Fibroblast of skin of right biceps (primary cell): ENCODE results near the gene WNT7A.

Experiments
- DNase-seq: peaks from one replicate; pipeline ENCODE4 v3.0.0-alpha.2; 2013

WNT7A gene

DNA sequence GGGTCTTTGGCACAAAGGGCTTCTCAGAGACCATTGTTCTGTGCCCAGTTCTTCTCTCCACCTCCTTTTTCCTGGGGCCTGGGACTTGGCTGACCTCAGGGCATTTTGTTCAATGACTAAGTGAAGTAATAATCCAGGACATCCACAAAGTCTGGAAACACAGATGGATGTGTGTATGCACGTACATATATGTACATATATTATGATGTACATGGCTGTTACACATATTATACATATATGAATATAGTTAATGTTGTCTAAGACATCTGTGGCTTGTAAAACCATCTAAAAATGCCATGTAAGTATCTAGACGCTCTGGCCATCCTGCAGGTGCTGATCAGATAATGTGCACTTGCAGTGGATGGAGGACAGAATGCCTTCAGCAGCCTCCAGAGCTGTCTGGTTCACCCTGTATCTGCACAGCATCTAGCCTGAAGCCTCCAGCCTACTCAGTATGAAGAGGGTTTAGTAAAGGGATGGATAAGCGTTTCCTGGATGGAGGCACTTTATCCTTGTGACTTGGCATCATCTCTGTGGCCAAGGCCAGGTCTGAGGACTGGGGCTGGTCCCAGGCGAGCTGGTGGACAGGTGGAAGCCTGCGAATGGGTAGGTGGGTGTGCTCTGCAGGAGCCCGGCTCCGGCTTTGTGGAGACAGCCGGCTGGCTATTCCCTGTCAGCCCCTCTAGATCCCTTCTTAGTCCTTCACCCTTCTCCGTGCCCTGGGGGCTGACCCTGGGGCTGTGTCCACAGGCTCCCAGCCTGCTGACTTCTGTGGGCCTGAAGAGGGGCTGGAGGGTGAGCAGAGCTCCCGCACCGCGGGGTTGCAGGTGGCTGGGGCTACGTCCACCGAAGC lies 88.4 kb downstream of the WNT7A start:
- no peak for DNase-seq

DNA sequence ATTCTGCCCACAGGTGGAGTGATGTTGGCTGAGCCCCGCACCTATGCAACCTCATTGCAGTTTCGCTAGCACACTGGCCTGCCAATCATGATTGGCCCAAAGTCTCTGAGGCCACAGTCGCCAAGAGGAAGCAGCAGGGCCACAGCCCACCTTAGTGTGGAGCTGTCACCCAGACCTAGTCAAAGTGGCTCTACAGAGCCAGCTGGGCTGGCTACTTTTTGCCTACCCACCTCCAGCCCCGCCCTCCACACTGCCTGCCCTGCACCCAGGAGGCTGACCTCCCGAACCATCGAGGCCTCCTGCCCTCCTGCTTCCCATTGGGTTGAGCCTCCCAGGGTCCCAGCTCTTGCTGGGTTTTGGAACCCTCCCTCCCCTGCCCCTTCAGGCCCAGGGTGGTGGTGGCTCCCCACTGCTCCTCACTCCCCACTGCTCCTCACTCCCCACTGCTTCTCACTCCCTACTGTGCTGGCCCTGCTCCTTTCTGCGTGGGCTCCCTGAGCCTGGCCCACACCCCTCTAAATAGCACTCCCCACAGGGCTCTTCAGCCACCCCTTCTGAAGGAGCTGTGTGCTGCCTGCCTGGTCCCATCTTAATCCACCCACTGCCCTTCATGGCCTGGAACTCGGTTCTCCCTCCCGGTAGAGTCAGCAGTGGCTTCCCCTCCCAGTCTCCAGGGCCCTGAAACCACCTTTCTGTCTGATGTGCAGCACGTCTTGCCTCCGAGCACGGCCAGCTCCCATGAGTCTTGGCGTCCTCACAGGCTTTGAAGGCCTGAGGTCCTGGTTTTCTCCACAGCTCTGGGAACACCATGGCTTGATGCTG lies 89.3 kb downstream of the WNT7A start:
- no peak for DNase-seq

DNA sequence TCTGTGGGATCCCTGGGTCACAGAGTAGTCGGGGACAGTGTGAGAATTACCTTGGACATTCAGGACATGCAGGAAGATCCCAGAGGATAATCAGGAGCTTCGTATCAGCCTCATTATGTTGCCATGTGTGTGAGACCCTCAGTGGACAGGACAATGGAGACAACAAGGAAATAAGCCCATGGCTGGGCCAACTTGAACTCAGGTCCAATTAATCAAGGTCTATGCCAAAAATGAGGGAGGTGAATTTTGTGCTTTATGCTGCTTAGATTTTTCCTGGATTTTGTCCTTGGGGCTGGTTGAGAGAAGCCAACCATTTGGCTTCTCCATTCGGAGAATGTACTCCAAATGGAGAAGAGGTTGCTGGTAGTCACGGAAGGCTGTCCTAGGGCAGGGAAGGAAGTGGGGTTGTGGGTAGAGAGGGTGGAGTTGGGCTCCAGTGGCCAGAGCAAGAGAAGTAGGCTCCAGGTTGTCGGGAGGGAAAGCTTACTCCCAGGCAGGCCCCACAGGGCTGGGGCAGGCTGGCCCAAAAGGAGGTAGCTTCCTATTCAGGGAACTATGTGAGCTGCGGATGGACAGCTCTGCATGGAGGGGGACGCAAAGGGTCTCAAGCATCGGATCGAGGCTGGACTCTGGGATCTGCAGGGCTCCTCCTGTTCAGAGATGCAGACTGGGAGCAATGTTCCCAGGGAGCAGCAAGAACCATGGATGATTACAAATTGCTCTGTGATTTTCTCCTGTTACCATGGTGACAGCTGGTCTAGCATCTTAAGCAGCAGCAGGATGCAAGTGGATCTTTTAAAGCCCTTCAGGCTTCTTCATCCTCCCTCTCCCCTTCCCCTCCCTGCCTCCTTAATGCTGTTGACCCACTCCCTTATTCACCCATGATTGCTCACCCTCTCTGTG lies 91.1 kb downstream of the WNT7A start:
- no peak for DNase-seq

DNA sequence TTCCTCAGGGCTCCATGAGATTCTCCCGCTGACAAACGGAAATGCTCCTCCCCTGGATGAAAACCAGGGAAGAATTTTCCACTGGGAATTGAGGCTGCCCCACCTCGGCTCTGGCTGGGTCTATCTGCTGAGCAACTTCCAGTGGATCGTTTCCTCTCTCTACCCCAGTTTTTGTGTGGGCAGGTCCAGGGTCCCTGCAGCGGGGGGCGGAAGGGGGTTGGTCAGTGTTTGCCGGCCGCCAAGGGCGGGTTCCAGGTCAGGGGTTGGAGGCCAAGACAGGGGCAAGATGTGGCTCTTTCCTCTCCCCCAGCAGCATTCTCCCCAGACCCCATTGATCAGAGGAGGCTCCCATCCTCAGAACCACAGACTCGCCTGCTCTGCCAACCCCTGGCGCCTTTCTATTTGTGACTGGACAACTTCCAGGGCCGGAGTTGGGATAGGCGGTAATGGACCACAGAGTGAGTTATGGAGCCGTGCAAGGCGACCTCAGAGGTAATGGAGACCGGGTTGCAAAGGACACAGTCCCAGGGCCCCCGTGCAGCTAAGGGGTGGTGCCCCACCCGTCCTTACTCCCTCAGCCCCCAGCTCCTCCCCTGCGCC lies 92.2 kb downstream of the WNT7A start:
- DNase-seq, result no peak

DNA sequence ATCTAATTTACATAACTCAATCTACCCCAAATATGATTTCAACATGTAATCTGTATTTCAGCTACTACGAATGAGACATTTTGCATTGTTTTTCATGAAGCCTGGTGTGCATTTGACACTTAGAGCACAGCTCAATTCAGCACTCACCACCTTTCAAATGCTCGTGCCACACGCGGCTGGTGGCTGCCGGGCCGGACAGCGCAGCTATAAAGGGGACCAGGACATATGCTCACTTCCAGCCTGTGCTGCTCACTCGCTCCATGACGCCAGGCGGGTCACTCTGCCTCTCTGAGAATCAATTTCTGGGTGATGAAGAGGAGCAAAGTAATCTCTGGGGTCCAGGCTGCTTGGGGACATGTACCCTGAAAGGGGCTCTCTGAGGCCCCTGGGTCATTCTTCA lies 93.1 kb downstream of the WNT7A start:
- no peak for DNase-seq

DNA sequence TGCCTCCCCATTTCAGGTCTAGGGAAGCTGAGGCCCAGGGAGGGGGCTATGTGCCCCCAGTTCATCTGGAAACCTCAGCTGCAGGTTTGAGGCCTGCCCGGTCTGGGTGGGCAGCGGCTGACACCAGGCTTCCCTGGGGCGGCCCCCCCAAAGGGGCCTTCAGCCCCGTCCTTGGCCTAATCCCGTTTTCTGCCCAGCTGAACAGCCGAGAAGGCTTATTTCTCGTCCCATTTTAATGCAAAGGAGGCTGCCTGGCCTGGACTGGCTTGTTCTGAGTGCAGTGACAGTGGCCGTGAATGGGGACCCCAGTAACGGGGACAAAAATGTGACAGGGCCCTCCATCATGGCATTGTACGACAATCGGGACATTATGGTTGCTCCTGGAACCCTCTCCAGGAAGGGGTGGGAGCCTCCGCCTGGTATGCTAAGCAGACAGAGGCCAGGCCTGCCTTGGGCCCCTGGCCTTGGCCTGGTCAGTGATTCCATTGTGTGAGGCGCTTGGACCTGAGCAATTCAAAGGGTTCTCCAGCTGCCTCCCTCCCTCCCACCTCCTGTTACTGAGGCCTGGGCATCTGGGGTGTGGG lies 93.9 kb downstream of the WNT7A start:
- no peak for DNase-seq

DNA sequence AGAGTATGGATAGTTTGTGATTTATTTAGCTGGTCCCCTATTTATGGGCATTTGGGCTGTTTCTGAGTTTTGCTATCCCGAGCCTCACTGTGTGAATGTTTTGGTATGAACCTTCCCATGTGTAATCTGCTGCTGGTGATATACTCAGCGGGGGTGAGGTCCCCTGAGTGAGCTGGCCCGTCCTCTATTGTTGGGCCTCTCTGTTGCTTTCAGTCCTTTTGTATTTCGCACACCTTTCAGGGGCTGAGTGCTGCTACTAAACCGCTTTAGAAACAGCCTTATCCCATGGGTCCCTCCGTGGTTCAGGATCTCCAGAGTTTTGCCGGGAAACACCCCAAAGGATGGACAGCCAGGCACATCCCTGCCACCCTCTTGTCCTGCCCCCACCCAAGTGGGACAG lies 94.5 kb downstream of the WNT7A start:
- DNase-seq, result no peak

DNA sequence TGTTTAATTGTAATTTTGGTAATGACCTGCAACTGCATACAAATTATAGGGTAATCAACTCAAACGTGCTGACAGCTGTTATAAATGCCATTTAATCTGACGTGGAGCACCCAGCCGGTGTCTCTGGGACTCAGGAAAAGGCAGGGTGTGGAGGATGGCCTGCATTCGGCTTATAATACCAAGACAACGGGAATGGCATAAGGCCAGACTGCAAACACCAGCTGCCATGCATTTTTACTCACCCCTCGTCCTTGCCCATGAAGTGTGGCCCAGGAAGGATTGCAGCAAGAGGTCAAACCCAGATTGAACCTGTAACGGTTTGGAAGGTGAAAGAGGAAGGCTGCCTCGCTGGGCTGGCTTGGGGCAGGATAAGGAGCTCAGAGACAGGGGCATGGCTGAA lies 96.4 kb downstream of the WNT7A start:
- DNase-seq, result no peak

DNA sequence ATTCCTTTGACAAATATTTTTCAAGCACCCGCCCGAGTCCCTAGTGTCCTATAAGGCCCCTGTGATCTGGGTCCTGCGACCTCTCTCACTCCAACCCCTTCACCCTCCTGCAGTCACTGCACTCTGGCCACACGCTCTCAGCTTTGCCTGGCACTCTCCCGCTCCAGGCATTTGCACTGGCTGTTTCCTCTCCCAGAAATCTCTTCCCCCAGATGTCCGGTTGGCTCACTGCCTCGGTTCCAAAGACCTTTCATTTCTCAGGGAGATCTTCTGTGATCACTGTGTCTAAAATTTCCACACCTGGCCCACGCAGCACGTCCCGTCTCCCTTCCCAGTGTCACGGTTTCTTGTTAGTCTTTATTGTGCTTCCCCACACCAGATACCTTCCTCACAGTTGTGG lies 97.4 kb downstream of the WNT7A start:
- DNase-seq, result no peak

DNA sequence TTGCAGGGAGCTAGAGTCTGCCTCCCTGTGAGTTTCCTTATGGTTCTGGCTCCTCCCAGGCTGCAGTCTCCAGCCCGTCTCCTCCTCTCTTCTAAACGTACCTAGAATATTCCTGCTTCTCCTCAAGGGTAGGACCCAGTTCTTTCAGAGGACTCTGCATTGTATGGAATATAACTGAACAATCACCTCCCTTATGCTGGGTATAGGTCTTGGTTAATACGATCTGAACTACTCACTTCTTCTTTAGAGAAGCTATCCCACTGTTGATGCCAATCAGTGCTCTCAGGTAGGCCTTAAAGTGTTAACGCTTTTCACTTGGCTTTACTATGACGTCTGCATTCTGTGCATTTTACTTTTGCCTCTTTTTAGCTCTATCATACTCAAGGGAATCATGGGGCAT lies 98.5 kb downstream of the WNT7A start:
- no peak for DNase-seq

DNA sequence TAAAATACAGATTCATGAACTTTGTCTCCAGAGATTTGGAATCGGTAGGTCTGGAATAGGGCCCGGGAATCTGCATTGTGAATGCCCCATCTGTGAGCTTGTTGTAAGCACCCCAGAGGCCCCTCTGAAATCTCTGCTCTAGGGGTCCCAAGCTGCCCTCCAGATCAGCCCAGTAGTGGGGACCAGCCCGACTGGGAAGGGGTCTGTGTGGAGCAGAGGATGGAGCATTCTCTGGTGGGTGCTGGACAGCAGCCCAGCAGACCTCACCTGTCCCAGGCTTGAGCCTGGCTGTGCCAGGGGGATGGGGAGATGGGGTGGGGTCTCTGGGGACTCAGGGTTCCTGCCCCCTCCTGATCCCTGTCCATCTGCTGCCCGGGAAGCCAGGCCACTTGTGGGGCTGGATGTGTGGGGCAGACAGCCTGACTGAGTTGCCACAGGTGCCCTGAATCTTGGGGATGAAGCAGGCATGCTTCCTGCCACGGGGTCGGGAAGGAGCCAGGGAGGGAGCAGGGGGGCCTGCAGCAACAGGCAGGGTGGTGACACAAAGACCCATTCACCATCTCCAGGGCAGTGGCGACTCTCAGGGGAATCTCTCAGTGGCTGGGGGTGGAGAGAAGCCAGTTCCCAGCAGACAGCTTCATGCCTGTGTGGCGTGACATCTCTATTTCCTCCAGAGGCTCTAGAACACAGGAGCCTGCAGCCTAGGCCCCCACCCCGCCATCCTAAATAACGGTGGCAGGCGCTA lies 99.3 kb downstream of the WNT7A start:
- DNase-seq, result no peak

DNA sequence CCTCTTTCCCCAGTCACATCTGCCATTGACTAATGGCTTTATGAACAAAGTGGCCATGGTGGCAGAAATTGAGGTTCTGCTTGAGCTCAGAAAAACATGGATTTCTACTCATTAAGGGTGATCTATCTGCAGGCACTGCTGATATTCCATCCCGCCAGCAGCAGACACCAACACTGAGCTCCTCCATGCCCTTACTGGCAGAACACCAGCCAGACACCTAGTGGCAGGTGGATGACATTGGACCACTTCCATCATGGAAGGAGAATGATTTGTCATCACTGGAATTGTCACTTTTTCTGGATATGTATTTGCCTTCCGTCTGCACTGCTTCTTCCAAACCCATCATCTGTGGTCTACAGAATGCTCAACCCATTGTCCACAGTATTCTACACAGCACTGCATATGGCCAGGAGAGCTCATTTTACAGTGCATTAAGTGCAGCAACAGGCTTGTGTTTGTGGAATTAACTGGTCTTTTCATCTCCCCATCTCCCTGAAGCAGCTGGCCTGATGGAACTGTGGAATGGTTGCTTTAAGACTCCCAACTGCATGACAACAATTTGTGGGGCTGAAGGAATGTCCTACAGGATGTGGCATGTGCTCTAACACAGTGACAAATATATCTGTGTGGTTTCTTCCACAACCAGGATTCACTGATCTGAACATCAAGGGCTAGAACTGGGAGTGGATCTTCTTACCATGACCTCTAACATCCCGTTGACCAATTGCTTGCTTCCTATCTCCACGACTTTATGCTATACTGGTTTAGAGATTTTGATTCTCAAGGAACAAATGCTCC lies 103.4 kb downstream of the WNT7A start:
- DNase-seq, result no peak

DNA sequence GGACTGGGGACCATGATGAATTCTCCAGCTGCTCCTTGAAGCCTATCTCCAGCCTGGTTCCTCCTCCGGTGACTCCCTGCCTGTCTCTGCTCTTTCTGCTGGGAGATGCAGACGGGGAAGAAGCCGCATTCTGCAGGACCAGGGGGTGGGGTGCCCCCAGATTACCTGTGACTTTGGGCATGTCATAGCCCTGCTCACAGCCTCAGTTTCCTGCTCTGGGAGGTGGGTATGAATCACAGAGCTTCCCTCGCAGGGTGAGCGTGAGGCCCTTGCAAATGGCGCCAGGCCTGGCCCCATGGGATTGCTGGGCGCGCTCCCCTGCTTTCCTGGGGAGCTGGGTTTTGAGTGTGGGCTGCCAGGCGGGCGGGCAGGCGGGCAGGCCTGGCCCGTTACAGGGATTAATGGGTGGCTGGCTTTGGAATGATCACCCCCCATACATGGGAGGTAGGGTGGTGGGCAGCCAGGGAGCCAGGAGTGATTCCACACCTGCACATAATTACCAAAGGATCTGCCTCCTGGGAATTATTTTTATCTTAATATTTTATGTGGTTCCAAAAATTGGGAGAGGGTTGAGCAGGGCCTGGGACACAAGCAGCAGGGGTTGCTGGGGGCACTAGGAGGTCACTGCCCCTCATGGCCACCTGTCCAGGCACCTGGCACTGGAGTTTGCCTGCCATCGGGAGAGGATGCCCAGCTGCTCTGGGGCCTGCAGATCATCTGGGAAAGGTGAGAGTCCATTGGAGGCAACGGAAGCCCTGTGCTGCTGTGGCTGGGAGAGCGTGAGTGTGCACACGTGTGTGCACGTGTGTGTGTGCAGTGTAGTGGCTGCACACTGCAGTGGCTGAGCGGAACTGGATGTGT lies 106.8 kb downstream of the WNT7A start:
- no peak for DNase-seq

DNA sequence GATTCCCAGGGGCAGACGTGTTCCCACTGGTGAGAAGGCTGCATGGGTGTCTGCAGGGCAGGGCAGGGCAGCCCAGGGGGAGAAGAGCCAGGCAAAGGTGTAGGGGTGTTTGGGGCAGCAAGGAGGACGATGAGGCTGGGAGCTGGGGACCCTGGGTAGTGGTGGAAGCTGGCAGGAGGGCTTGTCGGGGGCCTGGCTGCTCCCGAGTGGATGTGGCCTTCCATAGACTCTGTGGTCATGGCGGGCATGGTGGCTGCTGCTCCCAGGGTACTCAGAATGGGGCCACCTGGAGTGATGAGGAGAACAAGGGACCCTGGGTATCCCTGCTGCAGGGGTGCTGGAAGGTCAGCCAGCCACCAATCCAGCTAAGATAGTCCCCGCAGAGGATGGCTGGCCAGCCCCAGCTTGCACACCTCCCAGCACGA lies 107.5 kb downstream of the WNT7A start:
- DNase-seq, result no peak

DNA sequence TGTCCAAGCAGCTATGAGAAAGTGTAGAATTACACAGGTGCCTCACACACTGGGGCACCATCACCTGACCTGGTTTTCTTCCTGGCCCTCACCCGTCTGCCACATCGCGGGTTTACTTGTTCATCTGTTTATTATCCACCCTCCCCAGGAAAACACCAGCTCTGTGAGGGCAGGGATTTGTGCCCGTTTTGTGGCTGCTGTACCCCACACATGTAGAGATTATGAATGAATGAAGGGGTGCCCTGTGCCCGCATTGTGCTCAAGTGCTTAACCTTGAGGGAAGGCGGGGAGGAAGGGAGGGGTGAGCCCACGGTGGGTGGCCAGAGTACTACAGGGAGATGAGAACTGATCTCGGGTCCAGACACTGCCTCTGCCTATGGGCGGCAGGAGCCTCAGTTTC lies 108.4 kb downstream of the WNT7A start:
- DNase-seq, result no peak

DNA sequence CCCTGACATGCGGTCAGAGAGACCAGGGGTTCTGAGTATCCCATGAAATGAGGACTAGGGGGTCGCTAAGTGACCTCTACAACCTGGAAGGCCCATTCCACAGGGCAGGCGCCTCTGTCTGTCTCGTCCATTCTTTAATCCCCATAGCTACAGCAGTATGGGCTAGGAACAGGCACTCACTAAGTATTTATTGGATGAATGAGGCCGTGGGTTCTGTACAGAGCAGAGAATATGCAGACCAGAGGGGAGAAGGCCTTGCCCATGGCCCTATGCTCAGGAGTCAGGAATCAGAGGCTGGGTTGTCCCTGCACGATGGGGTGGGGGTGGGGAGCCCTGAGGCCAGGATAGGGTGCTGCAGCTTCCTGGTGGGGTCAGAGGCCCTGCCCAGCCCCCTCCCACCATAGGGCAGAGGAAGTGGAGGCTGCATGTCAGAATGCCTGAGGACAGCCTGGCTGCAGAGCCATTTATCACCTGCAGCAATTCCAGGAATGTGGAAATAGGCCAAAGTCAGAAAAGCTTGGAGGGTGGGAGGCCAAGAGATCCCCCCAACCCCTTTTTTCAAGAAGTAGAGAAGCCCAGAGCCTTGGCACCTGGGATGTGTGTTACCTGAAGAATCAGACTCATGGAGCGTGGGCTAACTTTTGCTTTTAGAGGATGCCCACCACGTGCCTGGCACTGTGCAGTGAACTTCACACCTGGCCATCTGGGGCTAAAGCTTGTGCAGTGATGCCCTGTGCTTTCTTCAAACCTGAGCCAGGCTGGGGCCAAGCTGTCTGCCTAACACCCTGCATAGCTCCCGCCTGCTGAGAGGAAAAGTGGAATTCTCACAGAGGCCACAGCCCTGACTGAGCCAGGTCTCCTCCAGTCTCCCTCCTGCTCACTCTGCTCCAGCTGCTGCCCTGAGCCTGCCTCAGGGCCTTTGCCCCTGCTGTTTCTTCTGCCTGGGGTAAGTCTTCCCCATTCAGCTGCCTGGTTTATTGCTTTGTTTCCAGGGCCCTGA lies 109.4 kb downstream of the WNT7A start:
- DNase-seq, result no peak

DNA sequence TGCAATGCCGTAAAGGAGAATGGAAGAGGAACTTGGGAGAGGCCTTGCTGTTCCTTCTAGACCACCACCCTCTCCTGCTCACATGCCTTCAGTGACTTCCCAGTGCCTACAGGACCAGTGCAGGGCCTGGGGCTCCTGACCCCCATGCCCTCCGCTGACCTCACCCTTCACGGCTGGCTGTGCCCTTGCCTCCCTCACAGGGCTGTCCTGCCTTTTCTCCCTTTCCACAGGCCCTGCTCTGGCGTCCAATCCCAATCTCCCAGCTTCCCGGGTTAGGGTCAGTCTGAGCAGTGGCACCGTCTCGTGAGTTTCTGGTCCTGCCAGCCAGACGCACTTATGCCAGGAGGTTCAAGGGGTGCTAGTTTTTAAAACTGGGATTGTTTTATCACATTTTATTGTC lies 110.4 kb downstream of the WNT7A start:
- DNase-seq, result no peak

DNA sequence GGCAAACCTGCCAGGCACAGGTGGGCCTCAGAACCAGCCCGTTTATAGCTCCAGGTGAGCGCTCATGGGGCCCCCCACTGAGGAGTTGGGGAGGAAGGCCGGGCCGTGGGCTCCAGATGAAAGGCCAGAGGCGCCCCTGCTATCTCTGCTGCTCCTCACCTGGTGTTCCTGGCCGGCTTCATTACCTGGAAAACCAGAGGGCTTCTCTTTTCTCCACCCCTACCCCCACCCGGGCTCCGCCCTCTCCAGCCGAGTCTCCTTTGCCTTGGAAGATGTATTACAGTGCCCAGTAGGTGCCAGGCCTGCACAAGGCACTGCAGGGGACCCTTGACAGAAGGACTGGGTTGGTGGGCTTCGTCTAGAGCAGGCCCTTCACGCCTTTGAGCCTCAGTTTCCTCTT lies 111.4 kb downstream of the WNT7A start:
- DNase-seq, result no peak
